CD4-positive, alpha-beta T cell treated with Interferon alpha-2 for 1 hour (primary cell): ENCODE measurements around the gene ZFP64.
A peak's percentile ranks its signal among the peaks of the same experiment; 100 is the strongest.
"Not testable (repeated sequence)": the region's sequence is repeated elsewhere in the genome, so short reads cannot be mapped to it uniquely, and the experiment has no call there.

Source experiments
- DNase-seq, 2 donors: peaks; one replicate each; pipeline ENCODE4 v3.0.0-alpha.2; 2020 to 2022

ZFP64 gene

DNA sequence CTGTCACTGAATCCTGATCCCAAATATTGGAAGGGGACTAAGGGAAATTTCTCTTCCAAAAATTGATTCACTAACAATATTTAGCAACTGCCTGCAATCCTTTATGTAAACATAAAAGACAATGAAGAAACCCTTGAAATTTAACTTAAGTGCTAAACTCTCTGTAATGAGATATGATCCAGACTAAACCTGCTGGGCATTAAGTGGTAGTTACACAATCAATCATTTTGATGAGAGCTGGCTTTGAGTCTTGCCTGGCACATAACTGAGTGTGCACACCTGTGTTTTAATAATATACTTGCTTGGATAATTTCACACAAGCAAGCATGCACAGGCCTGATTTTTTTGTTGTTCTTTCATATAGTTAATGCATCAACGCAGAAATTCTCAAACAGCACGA lies 9.8 kb upstream of the ZFP64 start:
- DNase-seq = no peak

DNA sequence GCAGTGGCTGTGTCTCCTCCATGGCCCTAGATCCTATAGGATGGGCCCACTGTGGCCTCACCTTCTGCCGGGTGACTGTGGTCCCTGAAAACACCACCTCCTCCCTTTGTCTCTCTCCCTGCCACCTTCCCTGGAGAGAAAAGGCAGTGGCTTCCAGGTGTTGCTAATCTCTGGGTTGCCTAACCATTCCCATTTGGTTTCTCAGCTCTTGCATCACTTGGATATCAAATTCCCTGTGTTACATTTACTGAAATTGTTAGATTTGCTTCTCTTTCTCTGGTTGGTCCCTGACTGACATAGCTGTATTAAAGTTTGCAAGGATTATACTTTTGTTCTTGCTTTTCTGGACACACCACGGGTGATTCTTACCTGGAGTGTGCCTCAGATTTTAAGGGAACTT lies 9.3 kb upstream of the ZFP64 start:
- no peak for DNase-seq

DNA sequence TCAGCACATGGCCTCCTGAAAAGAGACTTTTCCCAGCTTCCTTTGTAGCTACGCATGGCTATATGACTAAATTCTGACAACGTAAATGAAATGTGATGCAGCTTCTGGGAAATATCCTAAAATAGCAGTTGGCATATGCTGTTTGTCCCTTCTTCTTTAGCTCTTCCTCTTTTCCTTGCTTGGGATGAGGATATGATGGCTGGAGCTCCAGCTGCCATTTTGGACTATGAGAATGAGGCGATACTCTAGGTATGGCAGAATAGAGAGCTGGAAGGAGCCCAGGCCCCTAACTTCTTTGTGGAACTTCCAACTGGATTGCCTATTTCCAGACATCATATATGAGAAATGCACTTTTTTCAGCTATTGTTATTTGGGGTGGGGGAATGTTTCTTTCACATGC lies 5.3 kb upstream of the ZFP64 start:
- DNase-seq = no peak

GRCh38 chr20:52193886-52194545 lies 2.4 kb upstream of the ZFP64 start:
- no peak for DNase-seq

DNA sequence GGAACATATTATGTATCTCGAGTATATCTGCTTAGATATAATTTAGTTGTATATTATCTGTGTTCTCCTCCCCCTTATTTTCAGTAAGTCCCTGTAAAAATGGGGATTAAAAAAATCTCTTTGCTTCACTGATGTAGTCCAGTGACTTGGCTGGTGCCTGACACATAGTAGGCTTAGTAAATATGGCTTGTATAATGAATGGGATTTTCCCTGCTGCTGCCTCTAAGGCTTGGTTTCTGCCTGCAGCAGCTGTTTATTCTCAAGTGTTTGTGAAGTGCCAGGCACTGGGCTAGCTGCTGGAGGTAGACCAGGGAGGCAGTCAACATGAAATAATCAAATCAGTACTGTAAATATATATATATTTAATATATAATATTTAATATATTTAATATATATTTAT lies 1.6 kb upstream of the ZFP64 start:
- DNase-seq = no peak

- DNase-seq = not testable (repeated sequence)
Observed at GRCh38 chr20:52192719-52193007, 1.1 kb upstream of the ZFP64 start.

GRCh38 chr20:52191916-52192718 lies 538 bp upstream of the ZFP64 start:
- peak in 1 of 2 donors; percentile 18 for DNase-seq

- DNase-seq = peak; percentile 2 to 31
Observed at GRCh38 chr20:52190437-52191131, 995 bp downstream of the ZFP64 start.

DNA sequence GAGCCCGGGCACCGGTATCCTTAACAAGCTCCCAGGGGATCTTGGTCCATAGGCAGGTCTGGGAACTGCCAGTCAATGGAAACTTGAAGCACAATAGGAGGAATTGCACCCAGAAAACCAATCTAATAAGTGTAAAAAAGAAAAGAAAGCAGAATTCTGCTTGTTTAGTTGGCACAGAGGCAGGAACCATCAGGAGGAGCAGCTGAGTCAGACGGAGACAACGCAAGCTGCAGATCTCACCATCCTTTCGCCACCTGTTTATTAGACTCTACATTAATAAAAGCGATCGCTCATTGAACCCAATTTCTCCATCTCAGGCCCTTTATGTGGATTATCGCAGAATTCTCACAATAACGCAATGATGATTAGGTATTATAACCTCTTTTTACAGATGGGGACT lies 9.8 kb downstream of the ZFP64 start:
- no peak for DNase-seq

DNA sequence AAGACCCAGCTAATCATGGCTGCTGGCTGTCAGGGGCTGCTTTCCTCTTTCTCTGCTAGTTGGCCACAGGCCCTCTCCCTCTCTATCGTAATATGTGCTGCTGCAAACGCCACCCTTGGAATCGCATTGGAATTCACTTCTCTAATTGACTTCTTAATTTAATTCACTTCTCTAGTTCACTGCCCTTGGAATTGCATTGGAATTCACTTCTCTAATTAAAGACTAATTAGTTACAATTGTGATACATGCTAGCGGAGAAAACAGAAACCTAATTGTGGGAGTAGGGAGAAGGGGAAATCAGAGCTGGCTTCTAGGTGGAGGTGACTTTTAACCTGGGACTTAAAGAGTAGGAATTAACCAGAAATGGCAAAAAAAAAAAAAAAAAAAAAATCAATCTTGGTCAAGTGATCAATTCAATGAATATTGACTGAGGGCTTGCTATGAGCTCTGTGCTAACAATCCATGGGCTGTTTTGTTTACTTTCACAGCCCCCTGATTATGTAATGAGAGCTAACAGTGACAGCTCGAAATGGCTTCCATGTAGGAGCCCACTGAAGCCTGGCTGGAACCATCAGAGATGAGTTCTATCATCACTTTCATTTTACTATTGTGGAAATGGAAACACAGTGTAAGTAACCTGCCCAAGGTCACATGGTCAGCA lies 11.3 kb downstream of the ZFP64 start:
- DNase-seq = no peak

DNA sequence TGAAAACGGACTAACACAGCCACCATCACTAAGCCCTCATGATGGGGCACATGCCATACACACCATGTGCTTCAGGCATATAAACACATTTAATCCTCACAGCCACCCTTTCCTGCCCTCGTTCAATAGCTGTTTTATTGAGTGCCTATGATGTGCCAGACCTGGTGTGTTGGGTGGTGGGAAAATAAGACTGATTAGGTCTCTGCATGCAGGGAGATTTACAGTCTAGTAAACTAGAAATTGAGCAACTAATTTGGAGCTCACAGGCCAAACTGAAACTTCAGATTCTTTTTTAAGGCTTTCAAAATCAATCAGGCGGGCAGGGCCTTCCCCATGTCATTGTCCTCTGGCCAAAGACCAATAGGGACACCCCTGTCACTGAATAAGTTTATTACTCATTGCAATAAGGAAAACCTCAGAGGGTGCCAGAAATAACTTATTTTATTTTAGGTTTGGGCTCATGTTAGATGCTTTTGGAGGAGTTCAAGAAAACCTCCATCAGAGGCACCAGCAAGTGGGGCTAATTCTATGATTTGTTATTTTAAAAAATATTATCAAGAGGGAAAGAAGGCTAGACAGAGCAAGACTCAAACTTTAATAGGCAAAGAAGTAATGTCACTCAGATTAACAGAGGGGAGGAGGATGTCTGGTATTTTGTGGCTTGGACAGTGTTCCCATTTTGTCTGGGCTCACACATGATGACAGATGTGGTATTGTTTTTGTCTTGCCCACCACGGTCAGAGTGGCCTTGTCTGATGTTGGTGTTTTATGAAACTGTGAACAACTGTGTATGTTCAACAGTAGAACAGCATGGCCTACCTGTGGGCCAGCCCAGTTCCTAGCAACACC lies 12.0 kb downstream of the ZFP64 start:
- DNase-seq = no peak

GRCh38 chr20:52178691-52179090 lies 12.9 kb downstream of the ZFP64 start:
- DNase-seq = no peak

DNA sequence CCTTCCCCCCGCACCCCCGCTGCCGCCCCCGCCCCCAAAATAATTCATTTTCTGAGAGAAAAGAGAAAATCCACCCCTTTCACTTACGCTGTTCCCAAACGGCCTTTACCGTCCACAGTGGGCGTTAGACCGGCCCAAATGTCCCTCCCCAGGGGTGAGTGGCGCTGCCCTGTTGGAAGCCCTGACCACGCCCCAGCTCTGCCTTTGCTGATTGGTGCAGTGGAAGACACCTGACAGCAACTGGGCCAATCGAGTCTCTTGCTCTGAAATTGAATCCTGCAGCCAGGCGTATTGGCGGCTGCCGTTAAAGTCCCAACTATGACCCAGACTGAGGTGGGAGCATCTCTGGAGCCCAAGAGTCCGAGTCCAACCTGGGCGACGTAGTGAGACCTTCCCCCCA lies 15.7 kb downstream of the ZFP64 start:
- DNase-seq = no peak

GRCh38 chr20:52172392-52173047 lies 19.1 kb downstream of the ZFP64 start:
- no peak for DNase-seq

- DNase-seq = no peak
Observed at GRCh38 chr20:52171025-52171424, 20.6 kb downstream of the ZFP64 start.

DNA sequence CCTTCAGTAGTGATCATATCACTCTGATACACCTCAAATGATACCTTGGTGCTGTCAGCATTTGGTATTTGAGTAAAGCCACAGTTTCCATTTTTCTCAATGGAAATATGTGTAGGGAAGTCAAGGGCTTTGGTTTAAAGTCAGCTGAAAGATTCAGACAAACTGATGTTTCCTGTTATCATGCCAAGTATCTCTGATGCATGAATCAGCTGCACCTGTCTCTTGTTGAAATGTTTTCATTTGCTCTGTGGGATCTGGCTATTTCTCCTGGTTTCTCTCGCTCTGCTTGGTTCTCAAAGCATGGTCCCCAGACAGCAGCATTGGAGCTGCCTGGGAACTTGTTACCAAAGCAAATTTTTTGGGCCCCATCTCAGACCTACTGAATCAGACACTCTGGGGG lies 23.5 kb downstream of the ZFP64 start:
- no peak for DNase-seq

DNA sequence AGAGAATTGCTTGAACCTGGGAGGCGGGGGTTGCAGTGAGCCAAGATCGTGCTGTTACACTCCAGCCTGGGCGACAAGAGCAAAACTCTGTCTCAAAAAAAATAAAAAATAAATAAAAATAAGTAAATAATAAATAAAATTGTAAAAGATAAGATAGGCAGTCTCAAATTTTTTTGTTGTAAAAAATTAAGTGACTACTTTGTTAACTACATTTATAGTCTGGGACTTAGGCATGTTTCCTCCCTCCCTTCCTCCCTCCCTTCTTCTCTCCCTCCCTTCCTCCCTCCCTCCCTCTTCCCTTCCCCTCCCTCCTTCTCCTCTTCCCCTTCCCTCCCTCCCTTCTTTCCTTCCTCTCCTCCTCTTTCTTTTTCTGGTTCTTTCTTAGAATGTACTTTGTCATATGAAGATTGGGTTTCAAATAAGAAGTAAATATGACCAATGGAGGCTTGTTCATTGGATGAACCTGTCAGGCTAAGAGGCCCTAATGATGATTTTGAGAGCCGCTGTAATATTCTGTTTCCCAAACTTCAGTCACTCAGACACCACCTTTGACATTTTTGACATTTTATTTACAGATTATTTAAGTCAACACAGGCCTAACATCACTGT lies 24.2 kb downstream of the ZFP64 start:
- DNase-seq = no peak

DNA sequence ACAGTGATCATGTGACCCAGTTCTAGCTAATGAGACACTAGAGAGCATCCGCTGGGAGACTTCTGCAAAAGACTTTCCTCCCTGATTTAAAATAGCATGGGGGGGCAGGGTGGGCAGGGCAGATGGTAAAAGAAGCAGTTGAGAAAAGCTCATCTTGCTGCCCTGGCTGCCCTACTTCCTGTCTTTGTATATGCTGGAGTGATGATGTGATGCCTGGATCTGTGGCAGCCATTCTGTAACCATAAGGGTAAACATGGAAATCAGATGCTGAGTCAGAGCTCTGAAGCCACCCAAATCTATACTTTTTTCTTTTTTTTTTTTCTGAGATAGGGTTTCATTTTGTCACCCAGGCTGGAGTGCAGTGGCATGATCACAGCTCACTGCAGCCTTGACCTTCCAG lies 25.4 kb downstream of the ZFP64 start:
- no peak for DNase-seq

- DNase-seq = no peak
Observed at GRCh38 chr20:52160621-52161204, 30.9 kb downstream of the ZFP64 start.

GRCh38 chr20:52160049-52160570 lies 31.5 kb downstream of the ZFP64 start:
- DNase-seq = no peak

DNA sequence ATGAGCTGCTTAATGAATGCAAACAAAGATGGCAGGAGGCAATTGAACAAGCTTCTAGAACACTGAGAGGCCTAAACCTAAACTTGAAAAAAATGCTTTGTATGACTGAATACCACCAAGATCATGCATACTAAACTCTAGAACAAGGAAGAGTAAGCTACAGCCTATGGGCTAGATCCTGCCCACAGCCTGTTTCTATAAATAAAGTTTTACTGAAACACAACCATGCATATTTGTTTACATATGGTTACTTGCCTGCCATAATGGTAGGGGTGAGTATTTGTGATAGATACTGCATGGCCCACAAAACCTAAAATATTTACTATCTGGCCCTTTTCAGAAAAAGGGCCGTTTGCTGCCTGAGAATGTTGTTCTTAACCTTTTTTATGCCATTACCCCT lies 37.0 kb downstream of the ZFP64 start:
- DNase-seq = no peak
